Endothelial cell (in vitro differentiated cells): ENCODE measurements around the gene COL1A1. TPM values are rescaled to one million over a fixed set of nuclear protein-coding genes. Genes with fewer than 3 reads are reported as not detected.

ENCODE experiments used
- DNase-seq: peaks from one replicate; pipeline ENCODE4 v3.0.0; 2021; ENCODE audit warnings: low spot score
- H3K27ac Mint-ChIP-seq: one replicate; pipeline ENCODE4 v1.8.0; 2021; ENCODE audit warnings: mixed read lengths, inconsistent platforms; ENCODE audit not compliant: unreplicated experiment
- H3K27me3 Mint-ChIP-seq: one replicate; pipeline ENCODE4 v1.8.0; 2021; ENCODE audit warnings: mild to moderate bottlenecking, moderate library complexity, mixed read lengths, inconsistent platforms; ENCODE audit not compliant: unreplicated experiment
- H3K36me3 Mint-ChIP-seq: one replicate; pipeline ENCODE4 v1.8.0; 2021; ENCODE audit warnings: mild to moderate bottlenecking, low read depth, mixed read lengths, inconsistent platforms; ENCODE audit not compliant: unreplicated experiment
- H3K4me1 Mint-ChIP-seq: one replicate; pipeline ENCODE4 v1.8.0; 2021; ENCODE audit warnings: mild to moderate bottlenecking, mixed read lengths, inconsistent platforms; ENCODE audit not compliant: unreplicated experiment
- H3K4me3 Mint-ChIP-seq: one replicate; pipeline ENCODE4 v1.8.0; 2021; ENCODE audit warnings: mild to moderate bottlenecking, mixed read lengths, inconsistent platforms; ENCODE audit not compliant: unreplicated experiment
- H3K9me3 Mint-ChIP-seq: one replicate; pipeline ENCODE4 v1.8.0; 2021; ENCODE audit warnings: mixed read lengths, inconsistent platforms; ENCODE audit not compliant: unreplicated experiment
- CTCF ChIP-seq: fragments of 200-600 bp; sonication (generic); IDR thresholded peaks from one replicate; pipeline ENCODE4 v1.5.0; 2021; ENCODE audit warnings: antibody characterized with exemption; ENCODE audit not compliant: unreplicated experiment
- total RNA-seq: library from RNA; stranded (reverse); fragmentation: NEBNext Ultra II Directional; extraction: Animal tissue kit (Norgen Biotek cat#: 25700); gene quantifications from one replicate; pipeline ENCODE4 v1.2.1, GENCODE V29; 2021; ENCODE audit not compliant: unreplicated experiment

The COL1A1 gene
- total RNA-seq, 1 donor from 2014 or later, result 6.8 TPM

DNA sequence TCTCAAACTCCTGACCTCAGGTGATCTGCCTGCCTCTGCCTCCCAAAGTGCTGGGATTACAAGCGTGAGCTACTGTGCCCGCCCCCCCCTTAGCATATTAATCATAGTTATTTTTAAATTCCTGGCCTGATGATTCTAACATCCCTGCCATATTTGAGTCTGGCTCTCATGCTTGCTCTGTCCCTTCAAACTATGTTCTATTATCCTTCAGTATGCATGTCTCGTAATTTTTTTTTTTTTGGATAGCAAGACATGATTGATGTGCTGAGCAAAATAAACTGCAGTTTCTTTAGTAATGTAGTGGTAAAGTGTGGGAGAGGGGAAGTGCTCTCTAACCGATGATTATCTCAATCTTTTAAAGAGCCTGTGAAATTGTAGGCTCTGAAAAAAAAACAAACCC is 38.5 kb upstream of the COL1A1 start:
- H3K4me3 Mint-ChIP-seq, result no peak overlapping the region
- H3K9me3 Mint-ChIP-seq, result no peaks in the 10 kb centered on the region
- H3K27ac Mint-ChIP-seq, result no peak overlapping the region
- no peak for DNase-seq
- no peaks in the 10 kb centered on the region for H3K4me1 Mint-ChIP-seq
- TF ChIP-seq CTCF, result no peak
- H3K27me3 Mint-ChIP-seq, result no peaks in the 10 kb centered on the region
- no peaks in the 10 kb centered on the region for H3K36me3 Mint-ChIP-seq

DNA sequence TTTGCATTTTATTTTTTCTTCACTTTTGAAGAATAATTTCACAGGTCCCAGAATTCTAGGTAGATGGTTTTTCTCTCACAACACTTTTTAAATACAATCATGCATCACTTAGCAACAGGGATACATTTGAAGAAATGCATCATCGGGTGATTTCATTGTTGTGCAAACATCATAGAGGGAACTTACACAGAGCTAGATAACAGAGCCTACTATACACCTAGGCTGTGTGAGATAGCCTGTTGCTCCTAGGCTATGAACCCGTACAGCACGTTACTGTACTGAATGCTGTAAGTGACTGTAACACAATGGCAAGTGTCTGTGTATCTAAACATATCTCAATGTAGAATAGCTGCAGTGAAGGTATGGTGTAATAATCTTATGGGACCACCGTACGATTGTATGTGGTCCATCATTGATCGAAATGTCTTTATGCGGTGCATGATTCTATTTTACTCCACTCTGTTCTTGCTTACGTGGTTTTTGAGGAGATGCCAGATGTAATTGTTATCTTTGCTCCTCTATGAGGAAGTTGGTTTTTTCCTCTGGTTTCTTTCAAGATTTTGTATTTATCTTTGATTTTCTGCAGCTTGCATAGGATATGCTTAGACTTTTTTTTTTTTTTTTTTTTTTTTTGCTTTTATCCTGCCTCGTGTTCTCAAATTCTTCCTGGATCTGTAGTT is 37.3 kb upstream of the COL1A1 start:
- Mint-ChIP-seq H3K36me3 (no peaks in the 10 kb centered on the region), H3K27me3 (no peaks in the 10 kb centered on the region), H3K4me3 (no peak overlapping the region), H3K4me1 (no peaks in the 10 kb centered on the region), H3K27ac (no peak overlapping the region), H3K9me3 (no peaks in the 10 kb centered on the region)
- no peak for TF ChIP-seq CTCF
- no peak for DNase-seq

DNA sequence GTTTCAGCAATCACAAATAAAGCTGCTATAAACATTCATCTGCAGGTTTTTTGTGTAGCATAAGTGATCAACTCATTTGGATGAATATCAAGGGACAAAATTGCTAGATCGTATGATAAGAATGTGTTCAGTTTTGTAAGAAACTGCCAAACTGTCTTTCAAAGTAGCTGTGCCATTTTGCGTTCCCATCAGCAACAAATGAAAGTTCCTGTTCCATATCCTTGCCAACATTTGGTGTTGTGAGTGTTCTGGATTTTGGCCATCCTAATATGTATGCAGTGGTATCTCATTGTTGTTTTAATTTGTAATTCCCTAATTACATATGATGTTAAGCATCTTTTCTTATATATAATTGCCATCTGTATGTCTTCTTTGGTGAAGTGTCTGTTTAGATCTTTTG is 36.5 kb upstream of the COL1A1 start:
- Mint-ChIP-seq H3K9me3 (no peaks in the 10 kb centered on the region), H3K27ac (no peak overlapping the region), H3K27me3 (no peaks in the 10 kb centered on the region), H3K4me3 (no peak overlapping the region), H3K36me3 (no peaks in the 10 kb centered on the region), H3K4me1 (no peaks in the 10 kb centered on the region)
- no peak for TF ChIP-seq CTCF
- DNase-seq, result no peak

GRCh38 chr17:50234581-50234980 is 33.1 kb upstream of the COL1A1 start:
- DNase-seq, result no peak
- H3K4me3 Mint-ChIP-seq, result no peak overlapping the region
- H3K4me1 Mint-ChIP-seq, result no peaks in the 10 kb centered on the region
- H3K36me3 Mint-ChIP-seq, result peaks cover 4% of the 10 kb centered on the region
- no peaks in the 10 kb centered on the region for H3K27me3 Mint-ChIP-seq
- no peak for TF ChIP-seq CTCF
- H3K9me3 Mint-ChIP-seq, result peaks cover 7% of the 10 kb centered on the region
- H3K27ac Mint-ChIP-seq, result no peak overlapping the region

- no peak overlapping the region for H3K4me3 Mint-ChIP-seq
- peaks cover 13% of the 10 kb centered on the region for H3K9me3 Mint-ChIP-seq
- no peak for TF ChIP-seq CTCF
- no peak overlapping the region for H3K27ac Mint-ChIP-seq
- H3K27me3 Mint-ChIP-seq, result peaks cover 3% of the 10 kb centered on the region
- H3K4me1 Mint-ChIP-seq, result no peaks in the 10 kb centered on the region
- no peak for DNase-seq
- H3K36me3 Mint-ChIP-seq, result peaks cover 4% of the 10 kb centered on the region
Measured at GRCh38 chr17:50225701-50226240, 24.3 kb upstream of the COL1A1 start.
